Lower lobe of right lung (tissue), 2 donors: ENCODE data around the gene XPNPEP3. TPM values are rescaled to one million over a fixed set of nuclear protein-coding genes. Genes with fewer than 3 reads are reported as not detected.

Experiments
- ATAC-seq, 2 donors: fragments of 200-7000 bp; cut with Tn5 transposase; one replicate each; pipeline ENCODE4 v1.9.1; 2020 to 2022; ENCODE audit warnings: mild to moderate bottlenecking in 2 of 2, moderate library complexity in 2 of 2
- DNase-seq: peaks from one replicate; pipeline ENCODE4 v3.0.0-alpha.2; 2020
- H3K27ac ChIP-seq: fragments of 200-600 bp; one replicate; pipeline ENCODE4 v1.8.0; 2022
- H3K27me3 ChIP-seq: fragments of 200-600 bp; one replicate; pipeline ENCODE4 v1.8.0; 2022; ENCODE audit warnings: low read depth
- H3K36me3 ChIP-seq: fragments of 200-600 bp; one replicate; pipeline ENCODE4 v1.8.0; 2022; ENCODE audit warnings: mild to moderate bottlenecking
- H3K4me1 ChIP-seq: fragments of 200-600 bp; one replicate; pipeline ENCODE4 v1.8.0; 2022
- H3K4me3 ChIP-seq: fragments of 200-600 bp; one replicate; pipeline ENCODE4 v1.8.0; 2022; ENCODE audit warnings: mild to moderate bottlenecking
- H3K9me3 ChIP-seq: fragments of 200-600 bp; one replicate; pipeline ENCODE4 v1.8.0; 2022
- CTCF ChIP-seq: fragments of 200-600 bp; IDR thresholded peaks from one replicate; pipeline ENCODE4 v1.8.0; 2022; ENCODE audit warnings: antibody characterized with exemption, mild to moderate bottlenecking
- intact Hi-C: fragments of 100-400 bp; cut with DNase I; formaldehyde crosslinking; loops from one replicate; pipeline ENCODE4 v1.11.0; 2022
- total RNA-seq: library from RNA; stranded (reverse); fragmentation: NEBNext Ultra II Directional; extraction: Animal tissue kit (Norgen Biotek cat#: 25700); gene quantifications from one replicate; pipeline ENCODE4 v1.2.1, GENCODE V29; 2021
- donor health status: DM: no; HTN: yes; CAD: no; lungs with severe emphysema.

Gene XPNPEP3
- total RNA-seq, 1 donor from 2014 or later: 19.1 TPM

GRCh38 chr22:40922484-40923303 lies 65.7 kb downstream of the XPNPEP3 start:
- H3K27me3 ChIP-seq: no peaks in the 10 kb centered on the region
- no peak overlapping the region for H3K4me3 ChIP-seq
- H3K27ac ChIP-seq: no peak overlapping the region
- H3K9me3 ChIP-seq: no peaks in the 10 kb centered on the region
- peak; percentile 77 for TF ChIP-seq CTCF
- ATAC-seq (peak; percentile 83), DNase-seq (no peak)
- intact Hi-C loops: loop anchor here (10.0 kb wide), 1 partner anchor 192 kb away; no protein-coding TSS in a partner anchor
- peaks cover 4% of the 10 kb centered on the region for H3K4me1 ChIP-seq
- peaks cover 68% of the 10 kb centered on the region for H3K36me3 ChIP-seq

GRCh38 chr22:40928657-40929056 lies 71.7 kb downstream of the XPNPEP3 start:
- ATAC-seq: no peak
- Histone ChIP-seq H3K4me3 (no peak overlapping the region), H3K27me3 (no peaks in the 10 kb centered on the region), H3K27ac (no peak overlapping the region), H3K9me3 (no peaks in the 10 kb centered on the region), H3K4me1 (no peaks in the 10 kb centered on the region), H3K36me3 (peaks cover 49% of the 10 kb centered on the region)
- DNase-seq: no peak
- intact Hi-C loops: loop anchor here (10.0 kb wide), 1 partner anchor 186 kb away; no protein-coding TSS in a partner anchor
- TF ChIP-seq CTCF: no peak

- Histone ChIP-seq H3K36me3 (peaks cover 18% of the 10 kb centered on the region), H3K4me1 (no peaks in the 10 kb centered on the region), H3K27me3 (no peaks in the 10 kb centered on the region), H3K9me3 (no peaks in the 10 kb centered on the region), H3K4me3 (no peak overlapping the region), H3K27ac (no peak overlapping the region)
- TF ChIP-seq CTCF: no peak
- intact Hi-C loops: no loop called here
- ATAC-seq (no peak), DNase-seq (no peak)
These were observed 75.4 kb downstream of the XPNPEP3 start for GRCh38 chr22:40932396-40932795.

- intact Hi-C loops: no loop called here
- no peak for ATAC-seq
- TF ChIP-seq CTCF: no peak
These were observed 82.3 kb downstream of the XPNPEP3 start for GRCh38 chr22:40939202-40939601.

GRCh38 chr22:40950962-40951794 lies 94.2 kb downstream of the XPNPEP3 start, which contains the start of gene RBX1:
Gene RBX1, plus strand, starts transcription at chr22:40951378. Its CDS starts 21 bp downstream, at chr22:40951399.
- intact Hi-C loops: no loop called here
- no peaks in the 10 kb centered on the region for H3K27me3 ChIP-seq
- no peaks in the 10 kb centered on the region for H3K9me3 ChIP-seq
- H3K4me3 ChIP-seq: peak within 1 kb of the TSS; percentile 62
- DNase-seq: peak; percentile 98
- peak within 1 kb of the TSS; percentile 98 for H3K27ac ChIP-seq
- TF ChIP-seq CTCF: no peak
- H3K4me1 ChIP-seq: peaks cover 39% of the 10 kb centered on the region
- peak; percentile 97 to 99 for ATAC-seq
- peaks cover 30% of the 10 kb centered on the region for H3K36me3 ChIP-seq

More at GRCh38 chr22:40939202-40939601, 82.3 kb downstream of the XPNPEP3 start:
- Histone ChIP-seq H3K4me3 (no peak overlapping the region), H3K4me1 (no peaks in the 10 kb centered on the region), H3K27ac (no peak overlapping the region), H3K9me3 (no peaks in the 10 kb centered on the region), H3K36me3 (no peaks in the 10 kb centered on the region), H3K27me3 (no peaks in the 10 kb centered on the region)
- no peak for DNase-seq
